Measurements from ENCODE around the gene FGFR2.
"Not testable (repeated sequence)": the region's sequence is repeated elsewhere in the genome, so short reads cannot be mapped to it uniquely, and the experiment has no call there.

Gene FGFR2

GRCh38 chr10:121524157-121524817 lies 74.0 kb downstream of the FGFR2 start:
- TF ChIP-seq CTCF (IDR thresholded peaks at IDR 0.05; ENCODE audit: insufficient read depth, missing control alignments) = no peak
- DNase-seq (ENCODE audit: insufficient read length, low spot score) (no peak), FAIRE-seq (no peak)

GRCh38 chr10:121522831-121523230 lies 75.4 kb downstream of the FGFR2 start:
- FAIRE-seq (no peak), DNase-seq (ENCODE audit: insufficient read length, low spot score) (no peak)

GRCh38 chr10:121521794-121522556 lies 76.3 kb downstream of the FGFR2 start:
- no peak for DNase-seq (ENCODE audit: insufficient read length, low spot score)
- FAIRE-seq = no peak
- no peak for TF ChIP-seq CTCF (IDR thresholded peaks at IDR 0.05; ENCODE audit: insufficient read depth, missing control alignments)

More at GRCh38 chr10:121522831-121523230, 75.4 kb downstream of the FGFR2 start:
- TF ChIP-seq CTCF (IDR thresholded peaks at IDR 0.05; ENCODE audit: insufficient read depth, missing control alignments) = no peak

- not testable (repeated sequence) for FAIRE-seq; DNase-seq (ENCODE audit: insufficient read length, low spot score)
Observed at GRCh38 chr10:121520526-121520925, 77.7 kb downstream of the FGFR2 start.

- FAIRE-seq (no peak), DNase-seq (ENCODE audit: insufficient read length, low spot score) (no peak)
Observed at GRCh38 chr10:121519901-121520493, 78.2 kb downstream of the FGFR2 start.

GRCh38 chr10:121519411-121519810 lies 78.8 kb downstream of the FGFR2 start:
- FAIRE-seq = no peak

More at GRCh38 chr10:121519901-121520493, 78.2 kb downstream of the FGFR2 start:
- TF ChIP-seq CTCF (IDR thresholded peaks at IDR 0.05; ENCODE audit: insufficient read depth, missing control alignments) = no peak

More at GRCh38 chr10:121519411-121519810, 78.8 kb downstream of the FGFR2 start:
- no peak for TF ChIP-seq CTCF (IDR thresholded peaks at IDR 0.05; ENCODE audit: insufficient read depth, missing control alignments)
- DNase-seq (ENCODE audit: insufficient read length, low spot score) = no peak
